ENCODE data around the gene COL13A1.
A peak's percentile ranks its signal among the peaks of the same experiment; 100 is the strongest.

COL13A1 gene

GRCh38 chr10:69825604-69826003, 23.9 kb downstream of the COL13A1 start:
- no peak for DNase-seq

DNA sequence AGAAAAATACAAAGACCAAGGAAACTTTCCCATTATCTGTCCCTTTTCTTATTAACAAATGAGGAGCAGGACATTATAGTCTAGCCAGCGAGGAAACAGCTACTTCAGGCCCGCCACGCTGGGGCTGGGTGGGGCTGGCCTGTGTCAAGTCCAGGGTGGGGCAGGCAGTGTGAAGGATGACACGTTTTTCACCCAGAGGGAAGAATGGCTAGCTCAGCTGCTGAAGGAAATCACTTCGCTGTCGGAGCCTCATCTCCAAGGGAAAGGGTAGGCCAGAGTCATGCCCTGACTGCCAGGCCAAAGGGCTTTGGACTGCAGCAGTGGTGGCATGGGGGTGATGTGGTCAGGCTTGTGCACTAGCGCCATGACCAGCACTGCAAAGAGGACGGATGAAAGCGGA, 24.4 kb downstream of the COL13A1 start:
- no peak for DNase-seq

- DNase-seq, result no peak
Observed at GRCh38 chr10:69826789-69827554, 25.3 kb downstream of the COL13A1 start.

GRCh38 chr10:69828144-69828870, 26.6 kb downstream of the COL13A1 start:
- DNase-seq, result no peak

- no peak for DNase-seq
Observed at GRCh38 chr10:69829775-69830174, 28.1 kb downstream of the COL13A1 start.

DNA sequence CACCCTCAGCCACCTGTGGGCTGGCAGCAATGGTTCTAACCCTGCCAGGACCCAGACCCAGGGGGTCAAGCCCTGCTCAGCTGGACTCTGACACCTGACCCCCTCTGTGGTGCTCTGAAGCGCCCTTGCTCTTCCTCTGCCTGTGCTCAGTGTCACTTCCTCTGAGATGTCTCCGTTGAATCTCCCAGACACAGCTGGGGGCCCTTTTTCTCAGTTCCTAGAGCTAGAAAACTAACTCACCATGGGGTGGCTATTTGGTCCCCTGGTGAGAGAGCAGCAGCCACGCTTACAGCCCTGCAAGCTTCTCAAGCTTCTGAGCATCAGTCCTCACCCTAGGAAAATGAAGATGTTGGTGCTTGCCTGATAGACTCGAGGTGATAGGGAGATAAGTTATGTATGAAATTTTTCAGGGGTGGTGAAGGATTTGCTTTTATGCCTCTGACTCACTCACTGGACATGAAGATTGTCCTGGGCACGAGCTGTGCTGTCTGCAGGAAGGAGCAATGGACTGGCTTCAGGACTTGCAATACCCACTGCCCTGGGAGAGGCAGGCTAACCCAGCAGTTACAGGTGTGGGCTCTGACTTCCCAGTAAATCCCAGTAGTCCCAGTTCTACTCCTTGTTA, 29.6 kb downstream of the COL13A1 start:
- DNase-seq, result peak; percentile 47

DNA sequence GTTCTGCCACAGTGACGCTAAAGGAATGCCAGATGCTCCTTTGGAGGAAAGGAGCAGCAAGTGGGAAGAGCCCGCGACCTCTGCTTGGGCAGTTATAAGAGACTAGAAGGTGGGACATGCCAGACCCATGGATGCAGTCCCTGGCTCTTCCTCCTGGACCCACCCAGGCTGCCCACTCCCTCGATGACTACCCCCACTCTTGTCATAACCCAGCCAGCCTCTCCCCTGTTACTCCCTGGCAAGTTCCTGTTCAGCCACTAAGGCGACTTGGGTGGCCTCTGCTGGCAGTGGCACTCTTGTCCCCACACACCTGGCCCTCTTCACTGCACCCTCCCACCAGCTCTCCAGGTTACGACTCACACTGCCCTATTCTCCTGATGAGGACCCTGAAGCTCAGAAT, 33.5 kb downstream of the COL13A1 start:
- DNase-seq, result no peak

DNA sequence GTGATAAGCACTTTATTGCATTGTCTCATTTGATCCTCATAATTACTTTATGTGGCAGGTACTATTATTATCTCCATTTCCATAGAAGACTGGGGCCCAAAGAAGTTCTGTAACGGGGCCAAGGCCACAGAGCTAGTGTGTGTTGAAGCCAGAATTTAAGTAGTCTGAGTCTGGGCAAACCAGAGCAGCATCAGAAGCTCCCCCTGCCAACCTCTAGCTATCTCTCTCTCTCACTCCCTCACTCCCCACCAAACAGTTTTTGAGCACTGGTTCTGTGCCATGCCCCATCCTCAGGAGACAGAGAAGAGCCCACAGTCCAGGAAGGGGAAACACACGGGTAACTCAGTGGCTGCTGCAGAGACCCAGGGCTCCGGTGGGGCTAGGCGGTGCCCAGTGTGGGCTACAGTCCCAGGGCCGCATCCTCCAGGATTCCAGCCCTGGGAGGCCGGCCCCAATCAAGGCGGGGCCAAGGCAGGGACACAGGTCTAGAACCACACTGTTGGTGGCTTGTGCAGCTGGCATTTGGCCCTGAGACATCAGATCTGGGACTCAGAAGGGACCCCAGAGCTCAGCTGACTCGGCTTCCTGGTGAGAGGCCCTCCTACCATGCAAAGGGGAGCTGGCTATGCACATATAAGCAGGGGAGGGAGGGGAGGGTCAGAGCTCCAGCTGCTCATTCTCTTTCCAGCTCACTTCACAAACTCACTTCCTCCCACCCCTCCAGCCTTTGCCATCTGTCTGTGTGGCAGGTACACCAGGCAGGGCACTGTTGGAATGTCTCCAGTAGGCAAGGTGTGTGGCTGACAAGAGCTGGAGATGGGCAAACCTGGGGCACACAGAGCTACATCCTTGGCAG, 34.4 kb downstream of the COL13A1 start:
- DNase-seq, result no peak

- no peak for DNase-seq
Observed at GRCh38 chr10:69836731-69837030, 35.0 kb downstream of the COL13A1 start.

- no peak for DNase-seq
Observed at GRCh38 chr10:69837261-69837660, 35.6 kb downstream of the COL13A1 start.

GRCh38 chr10:69838418-69838817, 36.7 kb downstream of the COL13A1 start:
- DNase-seq, result no peak

DNA sequence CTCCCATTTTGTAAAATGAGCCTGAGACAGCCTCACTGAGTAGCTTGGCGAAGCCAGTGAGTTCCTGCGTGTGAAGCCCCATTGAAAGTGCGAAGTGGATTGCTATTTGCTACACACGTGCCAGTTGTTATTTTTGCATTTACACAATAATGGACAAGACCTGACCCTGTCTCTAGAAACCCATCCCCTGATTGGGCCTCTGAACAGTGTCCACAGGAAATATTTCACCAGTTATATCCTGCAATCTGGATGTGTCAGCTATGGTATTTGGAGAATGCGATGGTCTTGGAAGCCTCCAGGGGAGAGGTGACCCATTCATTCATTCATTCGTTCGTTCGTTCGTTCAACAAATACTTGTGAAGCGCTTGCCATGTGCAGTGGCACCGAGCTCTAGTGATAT, 37.1 kb downstream of the COL13A1 start:
- DNase-seq, result peak; percentile 63

GRCh38 chr10:69839696-69840345, 38.1 kb downstream of the COL13A1 start:
- peak; percentile 61 for DNase-seq

GRCh38 chr10:69840773-69841172, 39.1 kb downstream of the COL13A1 start:
- DNase-seq, result no peak

DNA sequence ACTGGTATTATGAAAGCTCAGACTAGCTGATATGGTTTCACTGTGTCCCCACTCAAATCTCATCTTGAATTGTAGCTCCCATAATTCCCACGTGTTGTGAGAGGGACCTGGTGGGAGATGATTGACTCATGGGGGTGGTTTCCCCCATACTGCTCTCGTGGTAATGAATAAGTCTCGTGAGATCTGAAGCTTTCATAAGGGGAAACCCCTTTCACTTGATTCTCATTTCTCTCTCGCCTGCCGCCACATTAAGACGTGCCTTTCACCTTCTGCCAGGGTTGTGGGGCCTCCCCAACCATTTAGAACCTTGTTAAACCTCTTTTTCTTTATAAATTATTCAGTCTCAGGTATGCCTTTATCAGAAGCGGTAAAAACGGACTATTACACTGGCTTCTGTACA, 40.3 kb downstream of the COL13A1 start:
- no peak for DNase-seq

DNA sequence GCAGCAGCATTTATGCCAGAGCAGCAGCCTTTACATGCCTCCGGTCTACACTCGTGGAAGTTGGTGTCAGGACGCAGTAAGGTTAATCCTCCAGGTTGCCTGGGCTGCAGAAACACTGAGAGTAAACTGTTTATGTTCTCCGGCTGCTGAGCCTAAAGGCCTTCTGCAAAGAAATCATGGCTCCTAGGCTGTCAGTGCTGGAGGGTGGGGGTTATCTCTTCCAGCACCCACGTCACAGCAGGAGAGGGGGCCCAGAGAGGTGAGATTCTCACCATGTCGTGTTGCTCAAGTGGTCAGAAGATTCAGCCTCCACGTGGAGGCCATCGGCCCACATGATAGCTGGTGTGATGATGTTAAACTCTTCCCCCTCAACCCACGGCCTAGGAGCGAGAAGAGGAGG, 41.2 kb downstream of the COL13A1 start:
- DNase-seq, result no peak

DNA sequence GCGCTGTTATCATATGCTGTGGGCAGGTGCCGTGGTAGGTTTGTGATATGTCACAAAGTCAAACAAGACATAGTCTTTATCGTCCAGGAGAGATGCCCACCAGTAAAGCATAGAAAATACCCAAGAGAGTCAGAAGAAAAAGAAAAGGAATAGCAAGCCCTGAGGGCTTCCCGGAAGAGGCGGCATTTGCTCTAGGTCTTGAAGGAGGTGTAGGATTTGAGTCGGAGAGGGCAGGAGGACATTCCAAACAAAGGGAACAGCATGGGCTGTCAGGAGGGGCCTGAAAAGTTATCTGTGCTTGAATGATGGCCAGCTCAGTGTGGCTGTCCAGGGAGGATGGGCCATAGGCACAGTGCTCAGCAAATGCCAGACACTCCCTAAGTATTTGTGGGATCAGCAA, 42.2 kb downstream of the COL13A1 start:
- no peak for DNase-seq

DNA sequence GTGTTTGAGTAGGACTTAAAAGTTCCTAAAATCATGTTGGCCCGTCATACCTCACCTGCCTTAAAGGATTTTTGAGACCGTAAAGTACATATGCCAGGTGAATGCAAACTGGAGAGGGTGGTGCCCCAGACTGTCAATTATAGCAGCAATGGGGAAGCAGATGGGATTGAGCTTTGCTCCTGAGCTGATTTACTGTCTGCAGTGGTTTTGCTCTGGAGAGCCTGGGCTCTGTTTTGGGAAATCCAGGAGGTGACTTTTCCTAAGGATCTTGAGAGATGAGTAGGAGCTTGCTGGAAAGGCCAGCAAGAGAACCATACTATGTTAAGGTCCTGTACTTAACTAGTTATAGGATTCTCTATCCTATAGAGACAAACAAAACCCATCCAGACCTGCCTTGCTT, 43.0 kb downstream of the COL13A1 start:
- DNase-seq, result no peak

GRCh38 chr10:69845574-69846292, 44.0 kb downstream of the COL13A1 start:
- peak; percentile 29 for DNase-seq

- no peak for DNase-seq
Observed at GRCh38 chr10:69846293-69846921, 44.7 kb downstream of the COL13A1 start.

DNA sequence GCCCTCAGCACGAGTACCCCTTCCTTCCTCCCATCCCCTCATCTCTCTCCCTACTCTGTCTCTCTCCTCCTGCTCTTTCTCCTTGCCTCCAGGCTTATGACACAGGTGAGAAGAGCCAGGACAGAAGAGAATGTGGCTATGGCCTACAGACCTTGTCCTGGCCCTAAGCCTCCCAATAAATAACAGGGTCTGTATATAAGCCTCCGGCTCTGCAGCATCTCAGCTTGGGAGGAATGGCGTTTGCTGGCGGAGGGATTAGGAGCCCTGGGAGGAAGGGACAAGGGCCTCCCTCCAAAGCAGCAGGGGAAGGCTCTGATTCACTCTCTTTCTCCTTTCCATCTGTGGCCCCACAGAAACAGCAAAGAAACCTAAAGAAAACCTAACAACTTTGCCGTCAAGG, 45.8 kb downstream of the COL13A1 start:
- peak; percentile 36 for DNase-seq

GRCh38 chr10:69847883-69848282, 46.2 kb downstream of the COL13A1 start:
- DNase-seq, result no peak

Data from fibroblast of upper back skin (primary cell).